Measurements from ENCODE around the gene C22orf39.

DNA sequence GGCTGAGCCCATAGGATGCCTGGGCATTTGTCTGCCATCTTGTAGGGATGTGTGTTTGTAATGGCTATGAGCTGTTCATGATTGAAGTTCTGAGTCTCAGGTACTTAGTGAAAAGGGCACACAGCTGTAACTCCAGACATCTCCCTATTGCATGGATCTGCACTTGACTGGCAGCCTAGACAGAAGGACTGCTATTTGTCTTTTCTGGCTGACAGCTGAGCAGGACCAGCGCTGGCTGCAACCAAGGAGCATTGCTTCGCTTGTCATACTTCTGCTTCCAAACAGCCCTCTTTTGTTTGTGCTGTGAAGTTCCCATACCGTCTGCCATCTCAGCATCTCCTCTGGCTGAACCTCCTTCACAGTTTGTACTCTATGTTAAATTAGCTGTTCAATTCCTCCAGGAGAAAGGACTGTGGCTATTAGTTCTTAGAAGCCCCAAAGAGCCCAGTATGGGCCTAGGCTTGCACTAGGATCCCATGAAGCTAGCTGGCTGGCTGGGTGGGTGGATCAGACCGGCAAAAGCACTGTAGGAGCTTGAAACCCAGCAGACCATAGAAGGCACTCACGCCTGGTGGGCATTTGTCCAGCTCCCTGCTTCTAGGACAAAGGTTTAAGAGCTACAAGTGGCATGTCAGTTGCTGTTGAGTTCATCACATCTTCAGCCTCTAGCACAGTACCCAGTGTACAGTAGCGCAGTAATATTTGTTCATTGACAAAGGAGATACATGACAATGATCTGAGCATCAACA is 36.4 kb downstream of the C22orf39 start:
- TF ChIP-seq, protein P1, sequence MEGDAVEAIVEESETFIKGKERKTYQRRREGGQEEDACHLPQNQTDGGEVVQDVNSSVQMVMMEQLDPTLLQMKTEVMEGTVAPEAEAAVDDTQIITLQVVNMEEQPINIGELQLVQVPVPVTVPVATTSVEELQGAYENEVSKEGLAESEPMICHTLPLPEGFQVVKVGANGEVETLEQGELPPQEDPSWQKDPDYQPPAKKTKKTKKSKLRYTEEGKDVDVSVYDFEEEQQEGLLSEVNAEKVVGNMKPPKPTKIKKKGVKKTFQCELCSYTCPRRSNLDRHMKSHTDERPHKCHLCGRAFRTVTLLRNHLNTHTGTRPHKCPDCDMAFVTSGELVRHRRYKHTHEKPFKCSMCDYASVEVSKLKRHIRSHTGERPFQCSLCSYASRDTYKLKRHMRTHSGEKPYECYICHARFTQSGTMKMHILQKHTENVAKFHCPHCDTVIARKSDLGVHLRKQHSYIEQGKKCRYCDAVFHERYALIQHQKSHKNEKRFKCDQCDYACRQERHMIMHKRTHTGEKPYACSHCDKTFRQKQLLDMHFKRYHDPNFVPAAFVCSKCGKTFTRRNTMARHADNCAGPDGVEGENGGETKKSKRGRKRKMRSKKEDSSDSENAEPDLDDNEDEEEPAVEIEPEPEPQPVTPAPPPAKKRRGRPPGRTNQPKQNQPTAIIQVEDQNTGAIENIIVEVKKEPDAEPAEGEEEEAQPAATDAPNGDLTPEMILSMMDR (IDR thresholded peaks at IDR 0.05) = no peak
- no peak for TF ChIP-seq POLR2A (IDR thresholded peaks at IDR 0.05)
